ENCODE results near the gene OGFR.

GRCh38 chr20:62805711-62806382 is 1.2 kb downstream of the OGFR start:
- TF ChIP-seq, protein P1, sequence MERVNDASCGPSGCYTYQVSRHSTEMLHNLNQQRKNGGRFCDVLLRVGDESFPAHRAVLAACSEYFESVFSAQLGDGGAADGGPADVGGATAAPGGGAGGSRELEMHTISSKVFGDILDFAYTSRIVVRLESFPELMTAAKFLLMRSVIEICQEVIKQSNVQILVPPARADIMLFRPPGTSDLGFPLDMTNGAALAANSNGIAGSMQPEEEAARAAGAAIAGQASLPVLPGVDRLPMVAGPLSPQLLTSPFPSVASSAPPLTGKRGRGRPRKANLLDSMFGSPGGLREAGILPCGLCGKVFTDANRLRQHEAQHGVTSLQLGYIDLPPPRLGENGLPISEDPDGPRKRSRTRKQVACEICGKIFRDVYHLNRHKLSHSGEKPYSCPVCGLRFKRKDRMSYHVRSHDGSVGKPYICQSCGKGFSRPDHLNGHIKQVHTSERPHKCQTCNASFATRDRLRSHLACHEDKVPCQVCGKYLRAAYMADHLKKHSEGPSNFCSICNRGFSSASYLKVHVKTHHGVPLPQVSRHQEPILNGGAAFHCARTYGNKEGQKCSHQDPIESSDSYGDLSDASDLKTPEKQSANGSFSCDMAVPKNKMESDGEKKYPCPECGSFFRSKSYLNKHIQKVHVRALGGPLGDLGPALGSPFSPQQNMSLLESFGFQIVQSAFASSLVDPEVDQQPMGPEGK (CRISPR knock-in tag; IDR thresholded peaks at IDR 0.05; ENCODE audit: borderline replicate concordance): no peak
- TF ChIP-seq TOX (CRISPR knock-in tag; IDR thresholded peaks at IDR 0.05; ENCODE audit: borderline replicate concordance) (no peak), BACH2 (CRISPR knock-in tag; IDR thresholded peaks at IDR 0.05; ENCODE audit: borderline replicate concordance) (no peak), SNAI2 (CRISPR knock-in tag; IDR thresholded peaks at IDR 0.05) (no peak), ESRRG (CRISPR knock-in tag; IDR thresholded peaks at IDR 0.05) (no peak), CREB5 (CRISPR knock-in tag; IDR thresholded peaks at IDR 0.05; ENCODE audit: low read depth) (no peak), ZNF565 (CRISPR knock-in tag; conservative IDR thresholded peaks at IDR 0.05; ENCODE audit: low read depth) (no peak), ZC3H10 (CRISPR knock-in tag; IDR thresholded peaks at IDR 0.05) (no peak)
- TF ChIP-seq, protein P2, sequence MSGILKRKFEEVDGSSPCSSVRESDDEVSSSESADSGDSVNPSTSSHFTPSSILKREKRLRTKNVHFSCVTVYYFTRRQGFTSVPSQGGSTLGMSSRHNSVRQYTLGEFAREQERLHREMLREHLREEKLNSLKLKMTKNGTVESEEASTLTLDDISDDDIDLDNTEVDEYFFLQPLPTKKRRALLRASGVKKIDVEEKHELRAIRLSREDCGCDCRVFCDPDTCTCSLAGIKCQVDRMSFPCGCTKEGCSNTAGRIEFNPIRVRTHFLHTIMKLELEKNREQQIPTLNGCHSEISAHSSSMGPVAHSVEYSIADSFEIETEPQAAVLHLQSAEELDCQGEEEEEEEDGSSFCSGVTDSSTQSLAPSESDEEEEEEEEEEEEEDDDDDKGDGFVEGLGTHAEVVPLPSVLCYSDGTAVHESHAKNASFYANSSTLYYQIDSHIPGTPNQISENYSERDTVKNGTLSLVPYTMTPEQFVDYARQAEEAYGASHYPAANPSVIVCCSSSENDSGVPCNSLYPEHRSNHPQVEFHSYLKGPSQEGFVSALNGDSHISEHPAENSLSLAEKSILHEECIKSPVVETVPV (CRISPR knock-in tag; IDR thresholded peaks at IDR 0.05): no peak
- TF ChIP-seq, protein P3, sequence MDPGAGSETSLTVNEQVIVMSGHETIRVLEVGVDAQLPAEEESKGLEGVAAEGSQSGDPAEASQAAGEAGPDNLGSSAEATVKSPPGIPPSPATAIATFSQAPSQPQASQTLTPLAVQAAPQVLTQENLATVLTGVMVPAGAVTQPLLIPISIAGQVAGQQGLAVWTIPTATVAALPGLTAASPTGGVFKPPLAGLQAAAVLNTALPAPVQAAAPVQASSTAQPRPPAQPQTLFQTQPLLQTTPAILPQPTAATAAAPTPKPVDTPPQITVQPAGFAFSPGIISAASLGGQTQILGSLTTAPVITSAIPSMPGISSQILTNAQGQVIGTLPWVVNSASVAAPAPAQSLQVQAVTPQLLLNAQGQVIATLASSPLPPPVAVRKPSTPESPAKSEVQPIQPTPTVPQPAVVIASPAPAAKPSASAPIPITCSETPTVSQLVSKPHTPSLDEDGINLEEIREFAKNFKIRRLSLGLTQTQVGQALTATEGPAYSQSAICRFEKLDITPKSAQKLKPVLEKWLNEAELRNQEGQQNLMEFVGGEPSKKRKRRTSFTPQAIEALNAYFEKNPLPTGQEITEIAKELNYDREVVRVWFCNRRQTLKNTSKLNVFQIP (CRISPR knock-in tag; IDR thresholded peaks at IDR 0.05; ENCODE audit: borderline replicate concordance, low read depth): no peak

All from SK-N-SH treated with all-trans-retinoic acid at 6 μM for 48 hours (cell line).